Measurements from ENCODE around the gene GPC1.

- TF ChIP-seq CTCF (IDR thresholded peaks at IDR 0.05 in 8 of 11, conservative IDR thresholded peaks at IDR 0.05 in 3 of 11): no peak
- TF ChIP-seq POLR2AphosphoS5 (IDR thresholded peaks at IDR 0.05): no peak
These were observed 18.6 kb upstream of the GPC1 start for GRCh38 chr2:240416821-240417220.
